ENCODE data around the gene OLA1.

Gene OLA1

GRCh38 chr2:174195253-174195652, 53.1 kb downstream of the OLA1 start:
- TF ChIP-seq CTCF (IDR thresholded peaks at IDR 0.05; ENCODE audit: borderline replicate concordance, insufficient read depth, low read depth, low read length), result no peak
- H3K4me3 ChIP-seq (ENCODE audit: low read depth, low read length), result no peak overlapping the region

GRCh38 chr2:174193737-174194136, 54.6 kb downstream of the OLA1 start:
- TF ChIP-seq CTCF (IDR thresholded peaks at IDR 0.05; ENCODE audit: borderline replicate concordance, insufficient read depth, low read depth, low read length), result no peak
- H3K4me3 ChIP-seq (ENCODE audit: low read depth, low read length), result no peak overlapping the region

GRCh38 chr2:174192664-174193063, 55.7 kb downstream of the OLA1 start:
- no peak for TF ChIP-seq CTCF (IDR thresholded peaks at IDR 0.05; ENCODE audit: borderline replicate concordance, insufficient read depth, low read depth, low read length)
- no peak overlapping the region for H3K4me3 ChIP-seq (ENCODE audit: low read depth, low read length)

- no peak for TF ChIP-seq CTCF (IDR thresholded peaks at IDR 0.05; ENCODE audit: borderline replicate concordance, insufficient read depth, low read depth, low read length)
- no peak overlapping the region for H3K4me3 ChIP-seq (ENCODE audit: low read depth, low read length)
Observed at GRCh38 chr2:174191342-174192074, 56.8 kb downstream of the OLA1 start.

GRCh38 chr2:174184915-174185314, 63.4 kb downstream of the OLA1 start:
- TF ChIP-seq CTCF (IDR thresholded peaks at IDR 0.05; ENCODE audit: borderline replicate concordance, insufficient read depth, low read depth, low read length), result no peak
- no peak overlapping the region for H3K4me3 ChIP-seq (ENCODE audit: low read depth, low read length)

GRCh38 chr2:174184504-174184903, 63.8 kb downstream of the OLA1 start:
- no peak for TF ChIP-seq CTCF (IDR thresholded peaks at IDR 0.05; ENCODE audit: borderline replicate concordance, insufficient read depth, low read depth, low read length)
- no peak overlapping the region for H3K4me3 ChIP-seq (ENCODE audit: low read depth, low read length)

GRCh38 chr2:174183076-174183475, 65.3 kb downstream of the OLA1 start:
- H3K4me3 ChIP-seq (ENCODE audit: low read depth, low read length), result no peak overlapping the region
- no peak for TF ChIP-seq CTCF (IDR thresholded peaks at IDR 0.05; ENCODE audit: borderline replicate concordance, insufficient read depth, low read depth, low read length)
